GM19035 (cell line): Measurements from ENCODE around the gene SNRPD3.
"Not testable (repeated sequence)": the region's sequence is repeated elsewhere in the genome, so short reads cannot be mapped to it uniquely, and the experiment has no call there.

Experiments
- ATAC-seq: cut with Tn5 transposase; IDR thresholded peaks from one replicate; pipeline ENCODE4 v1.9.1; 2021; ENCODE audit not compliant: unreplicated experiment

SNRPD3 gene

DNA sequence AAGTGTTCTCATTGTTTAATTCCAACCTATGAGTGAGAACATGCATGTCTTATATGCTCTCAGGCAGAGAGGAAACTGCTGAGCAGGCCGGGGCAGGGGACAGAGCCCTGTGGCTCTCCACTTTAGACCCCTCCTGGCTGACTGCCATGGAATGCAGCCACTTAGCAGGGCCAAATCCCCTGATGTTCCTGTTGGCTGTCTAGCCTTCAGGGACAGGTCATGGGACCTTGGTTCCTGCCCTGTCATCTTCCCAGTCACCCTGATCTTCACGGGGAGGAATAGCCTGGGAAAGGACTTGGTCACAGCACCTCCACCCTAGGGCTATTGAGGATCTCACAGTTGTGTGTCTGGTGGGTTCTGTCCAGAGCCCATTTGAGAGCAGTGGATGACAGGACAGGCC is 50.5 kb downstream of the SNRPD3 start:
- not testable (repeated sequence) for ATAC-seq

DNA sequence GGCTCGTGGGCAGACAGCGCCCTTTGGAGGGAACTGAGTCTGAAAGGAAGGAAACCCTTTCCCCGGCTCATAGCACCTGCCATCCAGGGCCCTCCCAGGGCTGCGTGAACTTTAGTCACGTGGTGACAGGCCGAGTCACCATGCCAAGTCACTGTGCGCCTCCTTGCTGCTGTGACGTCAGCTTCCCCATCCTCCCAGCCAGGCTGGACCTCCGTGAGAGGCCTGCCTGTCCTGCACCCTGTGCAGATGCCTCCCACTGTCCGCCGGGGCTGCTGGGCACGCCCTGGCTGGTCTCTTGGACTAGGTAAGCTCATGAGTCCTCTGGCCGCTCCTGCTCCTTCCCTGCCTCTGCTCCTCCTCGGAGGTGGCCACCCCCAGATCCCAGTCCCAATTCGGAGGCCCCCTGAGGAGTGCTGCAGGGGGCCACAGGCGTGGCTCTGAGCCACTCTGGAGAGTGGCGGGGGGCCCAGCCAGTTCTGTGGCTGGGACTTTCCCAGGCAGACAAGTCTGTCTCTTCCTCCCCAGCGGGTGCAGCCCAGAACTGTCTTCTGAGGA is 51.7 kb downstream of the SNRPD3 start:
- ATAC-seq = not testable (repeated sequence)

DNA sequence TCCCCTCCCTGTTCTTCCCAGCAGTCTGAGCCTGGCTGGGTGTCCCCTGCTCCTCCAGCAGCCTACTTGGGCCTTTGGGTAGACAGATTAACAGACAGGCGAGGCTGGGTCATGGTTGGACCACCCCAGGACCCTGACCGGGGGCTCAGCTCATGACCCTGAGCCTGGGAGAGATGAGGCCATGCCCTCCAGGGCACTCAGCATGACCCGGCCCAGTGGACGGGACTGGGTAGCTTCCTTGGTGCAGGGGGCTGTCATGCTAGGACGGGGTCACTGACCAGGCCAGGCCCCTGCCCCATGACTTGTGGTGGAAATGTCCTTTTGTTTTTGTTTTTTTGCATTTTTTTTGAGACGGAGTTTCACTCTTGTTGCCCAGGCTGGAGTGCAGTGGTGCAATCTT is 52.5 kb downstream of the SNRPD3 start:
- not testable (repeated sequence) for ATAC-seq

DNA sequence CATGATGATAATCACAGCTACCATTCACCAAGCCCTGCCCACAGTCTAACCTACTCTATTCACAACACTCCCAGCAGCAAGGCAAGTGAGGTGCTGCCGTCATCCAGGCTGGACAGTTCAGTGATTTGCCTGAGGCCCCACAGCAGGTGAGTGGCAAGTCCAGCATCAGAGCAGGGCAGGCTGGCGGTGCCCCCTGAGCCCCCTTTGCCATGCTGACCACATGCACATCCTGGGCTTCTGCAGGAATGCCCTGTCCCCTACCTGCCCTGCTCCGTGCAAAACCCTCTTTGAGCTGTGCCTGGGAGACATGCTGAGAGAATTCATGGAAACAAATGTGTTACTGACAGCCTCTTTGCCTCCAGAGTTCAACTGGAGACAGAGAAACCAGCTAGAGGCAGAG is 54.1 kb downstream of the SNRPD3 start:
- not testable (repeated sequence) for ATAC-seq

DNA sequence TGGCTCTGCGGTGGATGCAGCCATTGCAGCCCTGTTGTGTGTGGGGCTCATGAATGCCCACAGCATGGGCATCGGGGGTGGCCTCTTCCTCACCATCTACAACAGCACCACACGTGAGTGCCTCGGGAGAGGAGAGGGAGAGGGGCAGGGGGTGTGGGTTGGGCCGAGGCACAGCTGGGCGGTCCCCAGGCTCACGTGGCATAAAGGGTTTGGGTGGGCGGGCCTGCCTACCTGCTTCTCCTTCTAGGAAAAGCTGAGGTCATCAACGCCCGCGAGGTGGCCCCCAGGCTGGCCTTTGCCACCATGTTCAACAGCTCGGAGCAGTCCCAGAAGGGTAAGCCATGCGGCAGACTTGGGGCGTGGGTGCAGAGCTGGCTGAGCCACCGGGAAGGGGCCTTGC is 59.0 kb downstream of the SNRPD3 start:
- not testable (repeated sequence) for ATAC-seq

DNA sequence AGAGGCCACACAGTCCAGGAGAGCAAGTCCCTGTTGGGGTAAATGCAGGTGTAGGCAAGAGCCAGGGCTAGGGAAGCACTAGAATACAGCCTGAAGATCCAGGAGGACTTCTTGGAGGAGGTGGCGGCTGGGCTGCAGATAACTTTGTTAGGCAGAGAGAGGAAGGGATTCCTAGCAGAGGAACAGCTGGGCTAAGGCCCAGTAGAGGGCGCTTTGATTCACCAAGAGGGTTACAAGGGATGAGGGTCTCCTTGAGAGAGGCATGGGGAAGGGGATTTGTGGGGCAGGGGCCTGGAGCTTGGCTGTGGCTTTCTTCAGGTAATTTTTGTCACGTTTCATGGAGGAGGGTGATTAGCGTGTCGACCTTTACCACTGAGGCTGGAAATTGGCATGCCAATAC is 65.4 kb downstream of the SNRPD3 start:
- ATAC-seq = not testable (repeated sequence)

DNA sequence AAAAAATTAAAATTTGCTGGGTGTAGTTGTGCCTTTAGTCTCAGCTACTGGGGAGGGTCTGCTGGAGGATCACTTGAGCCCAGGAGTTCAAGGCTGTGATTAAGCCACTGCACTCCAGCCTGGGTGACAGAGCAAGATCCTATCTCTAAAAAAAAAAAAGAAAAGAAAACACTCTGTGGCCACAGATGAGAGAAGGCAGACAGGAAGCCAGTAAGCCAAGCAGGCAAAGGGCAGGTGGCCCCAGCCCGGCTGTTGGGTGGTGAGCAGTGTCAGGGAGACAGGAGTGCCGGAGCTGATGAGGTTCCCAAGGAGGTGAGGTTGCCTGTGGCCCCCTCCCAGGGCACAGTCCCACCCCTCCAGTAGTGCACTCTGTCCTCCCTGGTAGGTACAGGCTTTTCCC is 66.8 kb downstream of the SNRPD3 start:
- not testable (repeated sequence) for ATAC-seq
